NCI-H2196 (cell line): ENCODE data around the gene CPXM1.

Experiments
- DNase-seq: peaks from one replicate; lab custom pipeline; 2025; ENCODE audit not compliant: unreplicated experiment; lab: John Stamatoyannopoulos, UW

CPXM1 gene

GRCh38 chr20:2750491-2751251 is 49.8 kb downstream of the CPXM1 start:
- DNase-seq = no peak

DNA sequence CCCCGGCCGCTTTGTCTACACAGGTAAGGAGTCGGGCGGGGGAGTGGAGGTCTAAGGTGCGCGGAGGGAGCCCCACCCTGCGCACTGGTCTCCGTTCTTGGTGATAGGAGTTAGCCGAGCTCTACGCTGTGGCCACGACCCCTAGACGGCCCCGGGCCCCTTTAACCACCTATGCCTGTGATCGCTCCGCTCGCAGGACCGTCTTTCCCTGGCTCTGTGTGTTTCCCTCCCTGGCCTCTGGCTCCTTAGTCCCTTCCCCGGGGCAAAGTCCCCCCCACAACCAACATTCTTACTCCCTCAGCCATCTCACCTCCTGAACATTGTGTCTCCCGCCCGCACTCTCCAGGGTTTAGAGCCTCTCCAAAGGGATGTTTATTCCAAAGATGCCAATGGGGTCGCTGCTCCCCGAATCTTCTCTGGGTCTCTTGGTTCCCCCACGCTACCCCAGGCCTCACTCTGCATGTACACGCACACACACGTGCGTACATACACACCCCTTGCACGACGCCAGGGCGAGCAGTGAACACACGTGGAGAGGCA is 50.4 kb downstream of the CPXM1 start:
- no peak for DNase-seq

DNA sequence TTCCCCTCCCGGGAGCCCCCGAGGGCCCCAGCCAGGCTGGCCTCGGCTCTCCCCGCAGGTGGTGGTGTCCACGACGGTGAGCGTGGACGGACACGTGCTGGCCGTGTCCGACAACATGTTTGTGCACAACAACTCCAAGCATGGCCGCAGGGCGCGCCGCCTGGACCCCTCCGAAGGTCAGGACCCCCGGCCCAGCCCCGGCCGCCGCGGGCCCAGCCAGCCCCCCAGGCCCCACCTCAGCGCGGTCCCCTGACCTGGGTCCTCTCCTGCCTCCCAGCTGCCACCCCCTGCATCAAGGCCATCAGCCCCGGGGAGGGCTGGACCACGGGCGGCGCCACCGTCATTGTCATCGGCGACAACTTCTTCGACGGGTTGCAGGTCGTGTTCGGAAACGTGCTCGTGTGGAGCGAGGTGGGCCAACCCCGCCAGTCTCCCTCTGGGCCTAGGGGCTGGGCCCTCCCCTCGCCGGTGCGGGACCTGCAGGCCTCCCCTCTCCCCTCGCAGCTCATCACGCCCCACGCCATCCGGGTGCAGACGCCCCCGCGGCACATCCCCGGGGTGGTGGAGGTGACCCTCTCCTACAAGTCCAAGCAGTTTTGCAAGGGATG is 51.0 kb downstream of the CPXM1 start:
- DNase-seq = no peak

GRCh38 chr20:2748551-2749342 is 51.7 kb downstream of the CPXM1 start:
- no peak for DNase-seq

DNA sequence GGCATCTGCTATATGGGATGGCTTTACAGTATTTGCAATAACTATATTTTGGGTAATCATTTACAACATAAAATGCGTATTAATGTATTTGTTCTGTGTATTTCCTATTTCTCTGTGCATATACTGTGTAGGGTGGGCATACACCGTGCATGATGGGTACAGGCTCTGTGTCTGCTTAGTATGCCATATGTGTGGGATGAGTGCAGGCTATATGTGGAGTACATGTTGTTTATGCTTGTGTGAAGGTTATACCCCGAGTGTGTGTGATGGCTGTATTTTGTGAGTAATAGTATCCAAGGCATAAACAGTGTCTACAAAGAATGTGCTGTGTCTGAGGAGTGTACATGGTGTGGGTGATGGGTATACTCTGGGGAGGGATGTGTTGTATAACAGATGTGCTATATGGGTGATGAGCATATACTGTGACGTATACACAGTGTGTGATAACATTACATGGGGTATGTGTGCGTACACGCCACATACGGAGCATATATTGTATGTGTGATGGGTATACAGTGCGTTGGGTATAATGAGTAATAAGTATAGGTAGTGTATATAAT is 52.7 kb downstream of the CPXM1 start:
- no peak for DNase-seq

DNA sequence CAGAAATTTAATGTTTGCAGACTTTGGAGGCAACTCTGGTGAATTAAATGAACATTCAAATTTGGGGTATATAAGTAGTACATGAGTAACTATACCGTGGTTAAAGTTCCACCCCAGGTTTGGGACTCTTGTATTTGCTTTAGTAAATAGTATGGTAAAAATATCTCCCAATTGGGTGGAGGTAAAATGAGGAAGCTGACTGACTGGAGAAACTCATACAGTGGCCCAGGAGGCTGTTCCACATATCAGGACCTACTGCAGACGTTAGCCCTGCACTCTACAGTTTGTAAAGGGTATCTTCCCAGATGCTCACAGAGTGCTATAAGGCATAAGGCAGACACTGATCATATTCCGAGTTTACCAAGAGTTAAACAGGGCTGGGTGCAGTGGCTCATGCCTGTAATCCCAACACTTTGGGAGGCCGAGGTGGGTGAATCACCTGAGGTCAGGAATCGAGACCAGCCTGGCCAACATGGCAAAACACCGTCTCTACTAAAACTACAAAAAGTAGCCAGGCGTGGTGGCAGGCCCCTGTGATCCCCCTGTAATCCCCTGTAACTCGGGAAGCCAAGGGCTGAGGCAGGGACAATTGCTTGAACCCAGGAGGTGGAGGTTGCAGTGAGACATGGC is 53.7 kb downstream of the CPXM1 start:
- no peak for DNase-seq

DNA sequence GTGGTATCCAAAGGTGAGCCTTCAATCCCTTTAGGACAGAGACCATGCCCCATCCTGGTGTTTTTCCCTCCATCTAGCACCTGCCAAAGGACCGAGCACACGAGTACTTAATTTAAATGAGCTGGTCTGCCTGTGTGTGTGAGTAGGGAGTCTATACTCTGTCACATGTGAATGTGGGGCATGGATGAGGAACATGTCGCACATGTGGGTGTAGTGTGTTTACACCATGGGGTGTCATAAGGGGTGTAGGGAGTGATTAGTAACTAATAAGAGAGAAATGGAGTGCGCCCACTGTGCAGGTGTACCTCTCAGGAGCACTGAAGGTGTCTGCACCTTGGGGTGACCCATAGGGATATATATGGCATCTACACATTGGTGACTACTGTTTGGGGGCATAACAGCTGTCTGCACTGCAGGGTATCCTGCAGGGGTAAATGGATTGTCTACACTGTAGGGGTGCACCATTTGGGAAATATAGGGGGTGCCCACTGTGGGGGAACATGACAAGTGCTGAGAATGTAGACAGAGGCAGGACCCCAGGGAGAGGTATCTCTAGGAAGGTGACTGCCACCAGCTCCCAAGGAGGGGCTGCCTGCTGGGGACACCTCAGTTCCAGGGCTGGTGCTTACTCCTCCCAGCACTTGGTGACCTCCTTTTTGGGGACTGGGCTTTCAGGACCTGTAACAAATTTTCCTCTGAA is 54.3 kb downstream of the CPXM1 start:
- DNase-seq = no peak

- DNase-seq = no peak
Measured at GRCh38 chr20:2745060-2745910, 55.1 kb downstream of the CPXM1 start.
